ENCODE results near the gene PGLYRP1.

PGLYRP1 gene

GRCh38 chr19:45971260-45971902 lies 51.5 kb downstream of the PGLYRP1 start:
- DNase-seq (ENCODE audit: low read depth in 1 of 2, low spot score in 1 of 2): no peak

GRCh38 chr19:45969676-45970075 lies 53.2 kb downstream of the PGLYRP1 start:
- DNase-seq (ENCODE audit: low read depth in 1 of 2, low spot score in 1 of 2): no peak
